Measurements from ENCODE around the gene PIK3R5. TPM values are rescaled to one million over a fixed set of nuclear protein-coding genes. Genes with fewer than 3 reads are reported as not detected.

The PIK3R5 gene
- total RNA-seq, 1 experiment from 2014 or later: 2.5 TPM

DNA sequence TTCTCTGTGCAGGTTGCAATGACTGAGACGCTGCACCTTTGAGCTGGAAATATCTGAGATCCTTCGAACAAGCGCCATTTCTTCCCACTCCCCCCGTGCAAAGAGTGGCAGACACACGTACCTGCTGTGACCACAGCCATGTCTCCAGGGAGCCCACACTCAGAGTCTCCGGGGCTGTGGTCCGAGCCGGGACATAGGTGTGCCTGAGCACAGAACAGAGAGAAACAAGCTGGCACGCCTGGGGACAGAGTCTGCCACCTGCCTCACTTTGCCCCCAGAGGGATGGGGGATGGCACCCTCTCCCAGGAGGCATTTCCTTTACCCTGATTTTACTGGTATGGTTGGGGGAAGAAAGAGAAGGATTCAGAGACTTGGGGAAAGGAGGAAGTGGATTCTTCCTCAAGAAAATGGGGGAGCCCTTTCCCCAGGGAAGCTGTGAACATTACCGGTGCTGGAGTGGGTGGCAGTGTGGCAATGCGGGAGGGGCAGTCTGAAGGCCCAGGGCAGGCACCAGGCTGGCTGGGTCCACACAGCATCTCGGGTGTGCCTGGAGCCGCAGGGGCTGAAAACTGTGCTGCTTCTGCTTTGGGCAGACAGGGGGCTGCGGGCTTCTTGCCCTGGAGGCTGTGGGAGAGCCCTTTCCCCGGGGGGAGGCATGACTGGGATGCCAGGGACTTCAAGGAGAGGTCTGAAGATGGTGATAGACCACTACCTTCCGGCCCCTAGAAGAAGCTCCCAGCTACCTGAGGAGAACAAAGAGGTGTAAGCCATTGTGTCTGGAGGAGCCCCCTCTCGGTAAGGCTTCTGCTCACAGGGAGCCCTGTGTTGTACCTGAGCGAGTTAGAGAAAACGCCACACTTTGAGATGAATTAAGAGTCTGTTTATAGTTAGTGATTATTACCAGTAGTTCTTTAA lies 91.4 kb downstream of the PIK3R5 start:
- CTCF ChIA-PET: interaction anchor here (1.1 kb wide), 1 partner anchor 21 kb away, joined by 3 read pairs; no protein-coding TSS in a partner anchor
- no peak for ATAC-seq
- no peak overlapping the region for H3K9ac ChIP-seq (ENCODE audit: low read length)
- TF ChIP-seq RAD21 (IDR thresholded peaks at IDR 0.05; ENCODE audit: low read depth): no peak
- TF ChIP-seq JUND (IDR thresholded peaks at IDR 0.05): no peak
- no peak for TF ChIP-seq TCF7L2 (IDR thresholded peaks at IDR 0.05; ENCODE audit: borderline replicate concordance, extremely low read depth, insufficient read depth, insufficient read length)
- TF ChIP-seq CEBPB (IDR thresholded peaks at IDR 0.05; ENCODE audit: low read depth): no peak
- TF ChIP-seq, protein P1, sequence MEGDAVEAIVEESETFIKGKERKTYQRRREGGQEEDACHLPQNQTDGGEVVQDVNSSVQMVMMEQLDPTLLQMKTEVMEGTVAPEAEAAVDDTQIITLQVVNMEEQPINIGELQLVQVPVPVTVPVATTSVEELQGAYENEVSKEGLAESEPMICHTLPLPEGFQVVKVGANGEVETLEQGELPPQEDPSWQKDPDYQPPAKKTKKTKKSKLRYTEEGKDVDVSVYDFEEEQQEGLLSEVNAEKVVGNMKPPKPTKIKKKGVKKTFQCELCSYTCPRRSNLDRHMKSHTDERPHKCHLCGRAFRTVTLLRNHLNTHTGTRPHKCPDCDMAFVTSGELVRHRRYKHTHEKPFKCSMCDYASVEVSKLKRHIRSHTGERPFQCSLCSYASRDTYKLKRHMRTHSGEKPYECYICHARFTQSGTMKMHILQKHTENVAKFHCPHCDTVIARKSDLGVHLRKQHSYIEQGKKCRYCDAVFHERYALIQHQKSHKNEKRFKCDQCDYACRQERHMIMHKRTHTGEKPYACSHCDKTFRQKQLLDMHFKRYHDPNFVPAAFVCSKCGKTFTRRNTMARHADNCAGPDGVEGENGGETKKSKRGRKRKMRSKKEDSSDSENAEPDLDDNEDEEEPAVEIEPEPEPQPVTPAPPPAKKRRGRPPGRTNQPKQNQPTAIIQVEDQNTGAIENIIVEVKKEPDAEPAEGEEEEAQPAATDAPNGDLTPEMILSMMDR (IDR thresholded peaks at IDR 0.05 in 2 of 3, conservative IDR thresholded peaks at IDR 0.05 in 1 of 3; ENCODE audit: borderline replicate concordance in 1 of 3, insufficient read depth in 1 of 3, low read depth in 2 of 3, low read length in 2 of 3): no peak
- no peak for TF ChIP-seq ELF1 (IDR thresholded peaks at IDR 0.05; ENCODE audit: borderline replicate concordance, low read depth)
- TF ChIP-seq, protein P2, sequence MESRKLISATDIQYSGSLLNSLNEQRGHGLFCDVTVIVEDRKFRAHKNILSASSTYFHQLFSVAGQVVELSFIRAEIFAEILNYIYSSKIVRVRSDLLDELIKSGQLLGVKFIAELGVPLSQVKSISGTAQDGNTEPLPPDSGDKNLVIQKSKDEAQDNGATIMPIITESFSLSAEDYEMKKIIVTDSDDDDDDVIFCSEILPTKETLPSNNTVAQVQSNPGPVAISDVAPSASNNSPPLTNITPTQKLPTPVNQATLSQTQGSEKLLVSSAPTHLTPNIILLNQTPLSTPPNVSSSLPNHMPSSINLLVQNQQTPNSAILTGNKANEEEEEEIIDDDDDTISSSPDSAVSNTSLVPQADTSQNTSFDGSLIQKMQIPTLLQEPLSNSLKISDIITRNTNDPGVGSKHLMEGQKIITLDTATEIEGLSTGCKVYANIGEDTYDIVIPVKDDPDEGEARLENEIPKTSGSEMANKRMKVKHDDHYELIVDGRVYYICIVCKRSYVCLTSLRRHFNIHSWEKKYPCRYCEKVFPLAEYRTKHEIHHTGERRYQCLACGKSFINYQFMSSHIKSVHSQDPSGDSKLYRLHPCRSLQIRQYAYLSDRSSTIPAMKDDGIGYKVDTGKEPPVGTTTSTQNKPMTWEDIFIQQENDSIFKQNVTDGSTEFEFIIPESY (IDR thresholded peaks at IDR 0.05; ENCODE audit: extremely low read depth, insufficient replicate concordance, low read length): no peak
- TF ChIP-seq POLR2A (IDR thresholded peaks at IDR 0.05; ENCODE audit: borderline replicate concordance, extremely low read depth, insufficient read depth, insufficient read length): no peak
- no peak for TF ChIP-seq EGR1 (IDR thresholded peaks at IDR 0.05; ENCODE audit: low read depth)
- no peak for TF ChIP-seq CBX3 (IDR thresholded peaks at IDR 0.05; ENCODE audit: low read depth)
- TF ChIP-seq, protein P3, sequence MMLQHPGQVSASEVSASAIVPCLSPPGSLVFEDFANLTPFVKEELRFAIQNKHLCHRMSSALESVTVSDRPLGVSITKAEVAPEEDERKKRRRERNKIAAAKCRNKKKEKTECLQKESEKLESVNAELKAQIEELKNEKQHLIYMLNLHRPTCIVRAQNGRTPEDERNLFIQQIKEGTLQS (IDR thresholded peaks at IDR 0.05): no peak
- TF ChIP-seq ZFX (IDR thresholded peaks at IDR 0.05): no peak
- no peak for TF ChIP-seq SIN3A (IDR thresholded peaks at IDR 0.05; ENCODE audit: low read depth)
- TF ChIP-seq POLR2AphosphoS5 (IDR thresholded peaks at IDR 0.05; ENCODE audit: low read depth, low read length): no peak
- no peak for TF ChIP-seq ZNF274 (IDR thresholded peaks at IDR 0.05; ENCODE audit: low read depth, low read length)
- no peak for TF ChIP-seq SRF (IDR thresholded peaks at IDR 0.05; ENCODE audit: low read depth)
- no peak for TF ChIP-seq EZH2phosphoT487 (IDR thresholded peaks at IDR 0.05; ENCODE audit: borderline replicate concordance)
- TF ChIP-seq, protein P4, sequence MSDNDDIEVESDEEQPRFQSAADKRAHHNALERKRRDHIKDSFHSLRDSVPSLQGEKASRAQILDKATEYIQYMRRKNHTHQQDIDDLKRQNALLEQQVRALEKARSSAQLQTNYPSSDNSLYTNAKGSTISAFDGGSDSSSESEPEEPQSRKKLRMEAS (IDR thresholded peaks at IDR 0.05): no peak
- TF ChIP-seq SP1 (IDR thresholded peaks at IDR 0.05; ENCODE audit: low read depth): no peak
- no peaks in the 10 kb centered on the region for H4K20me1 ChIP-seq (ENCODE audit: insufficient read depth)
- no peak overlapping the region for H2AFZ ChIP-seq (ENCODE audit: low read depth, low read length, poor library complexity, severe bottlenecking)
- no peak overlapping the region for H3K27ac ChIP-seq (ENCODE audit: low read depth, low read length)
- H3K4me3 ChIP-seq (replicated peaks in 1 of 2; ENCODE audit: low read depth in 1 of 2, low read length in 2 of 2): no peak overlapping the region
- no peaks in the 10 kb centered on the region for H3K9me3 ChIP-seq (ENCODE audit: control insufficient read depth in 1 of 2, insufficient read depth in 1 of 2, low read depth in 1 of 2, low read length in 2 of 2)
- no peak overlapping the region for H3K4me2 ChIP-seq (ENCODE audit: low read length)
- peaks cover 19% of the 10 kb centered on the region for H3K27me3 ChIP-seq (ENCODE audit: insufficient read depth, low read length)
- no TSS peak for BruUV-seq (replicated peaks)
- intact Hi-C loops (cut with micrococcal nuclease): no loop called here
- H3K36me3 ChIP-seq (ENCODE audit: control insufficient read depth in 1 of 2, insufficient read depth in 2 of 2, low read length in 2 of 2): no peaks in the 10 kb centered on the region
- DNase-seq (ENCODE audit: low read depth, low spot score): no peak
- no peaks in the 10 kb centered on the region for H3K9me2 ChIP-seq (ENCODE audit: insufficient read depth)
- POLR2A ChIA-PET: no interaction called here
- no peaks in the 10 kb centered on the region for H3K4me1 ChIP-seq (ENCODE audit: control insufficient read depth in 1 of 2, insufficient read depth in 2 of 2, low read length in 2 of 2)
- H3K79me2 ChIP-seq (ENCODE audit: insufficient read depth, low read length): no peaks in the 10 kb centered on the region
- RAD21 ChIA-PET (ENCODE audit: low non-redundant PET in 1 of 2, low total read pairs in 2 of 2, uncharacterized antibody in 2 of 2, unreplicated experiment in 2 of 2): no interaction called here

Data from HCT116 (cell line).